Epithelial cell of proximal tubule (primary cell): ENCODE data around the gene LCTL. TPM values are rescaled to one million over a fixed set of nuclear protein-coding genes. Genes with fewer than 3 reads are reported as not detected.
"Not testable (repeated sequence)": the region's sequence is repeated elsewhere in the genome, so short reads cannot be mapped to it uniquely, and the experiment has no call there.

Source experiments
- DNase-seq: peaks from one replicate; pipeline ENCODE4 v3.0.0-alpha.2; 2011; ENCODE audit warnings: low read depth
- H3K4me3 ChIP-seq: 2 replicates; pipeline ENCODE4 v1.5.1; 2011; ENCODE audit warnings: low read depth, mild to moderate bottlenecking, low read length
- total RNA-seq: library from RNA; depleted of rRNA; stranded (reverse); fragments of >200 nt; gene quantifications from 2 replicates; pipeline ENCODE4 v1.2.3, GENCODE V29; 2015
- TF ChIP-seq, protein P1 (sequence below): conservative IDR thresholded peaks from 2 replicates; pipeline ENCODE4 v1.5.1; 2012; ENCODE audit warnings: low read depth, mild to moderate bottlenecking, low read length

The LCTL gene
- total RNA-seq, 1 donor from 2014 or later: 0.23 TPM

DNA sequence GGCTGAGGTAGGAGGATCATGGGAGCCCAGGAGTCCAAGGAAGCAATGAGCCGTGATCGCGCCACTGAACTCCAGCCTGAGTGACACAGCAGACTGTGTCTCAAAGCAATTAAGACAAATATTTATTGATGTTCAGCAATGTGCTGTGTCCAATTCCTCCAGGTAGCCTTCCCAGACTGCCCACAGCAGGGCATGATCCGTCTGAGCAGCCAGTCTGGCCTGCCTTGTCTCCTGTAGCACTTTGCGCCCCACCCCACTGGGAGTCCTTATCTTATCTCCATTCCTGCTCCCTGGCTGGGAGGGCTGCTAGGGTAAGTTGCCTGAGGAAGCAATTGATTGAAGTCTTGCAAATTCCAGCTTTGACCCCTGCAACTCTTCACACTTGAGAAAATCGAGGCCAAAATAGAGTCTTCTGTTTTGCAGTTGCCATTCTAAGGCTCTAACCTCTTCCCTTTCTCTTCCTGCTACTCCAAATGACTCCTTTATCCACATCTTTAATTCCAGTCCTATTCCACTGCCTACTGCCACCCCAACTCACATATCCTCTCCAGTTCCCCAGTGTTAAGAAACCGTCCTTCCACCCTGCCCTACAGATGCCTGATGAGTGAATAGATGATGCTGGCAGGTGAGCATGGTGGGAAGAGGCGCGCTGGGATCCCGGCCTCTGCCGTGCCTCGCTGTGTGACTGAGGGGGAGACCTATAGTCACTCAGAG, 26.9 kb upstream of the LCTL start:
- TF ChIP-seq, protein P1, sequence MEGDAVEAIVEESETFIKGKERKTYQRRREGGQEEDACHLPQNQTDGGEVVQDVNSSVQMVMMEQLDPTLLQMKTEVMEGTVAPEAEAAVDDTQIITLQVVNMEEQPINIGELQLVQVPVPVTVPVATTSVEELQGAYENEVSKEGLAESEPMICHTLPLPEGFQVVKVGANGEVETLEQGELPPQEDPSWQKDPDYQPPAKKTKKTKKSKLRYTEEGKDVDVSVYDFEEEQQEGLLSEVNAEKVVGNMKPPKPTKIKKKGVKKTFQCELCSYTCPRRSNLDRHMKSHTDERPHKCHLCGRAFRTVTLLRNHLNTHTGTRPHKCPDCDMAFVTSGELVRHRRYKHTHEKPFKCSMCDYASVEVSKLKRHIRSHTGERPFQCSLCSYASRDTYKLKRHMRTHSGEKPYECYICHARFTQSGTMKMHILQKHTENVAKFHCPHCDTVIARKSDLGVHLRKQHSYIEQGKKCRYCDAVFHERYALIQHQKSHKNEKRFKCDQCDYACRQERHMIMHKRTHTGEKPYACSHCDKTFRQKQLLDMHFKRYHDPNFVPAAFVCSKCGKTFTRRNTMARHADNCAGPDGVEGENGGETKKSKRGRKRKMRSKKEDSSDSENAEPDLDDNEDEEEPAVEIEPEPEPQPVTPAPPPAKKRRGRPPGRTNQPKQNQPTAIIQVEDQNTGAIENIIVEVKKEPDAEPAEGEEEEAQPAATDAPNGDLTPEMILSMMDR: no peak
- no peak overlapping the region for H3K4me3 ChIP-seq
- no peak for DNase-seq

DNA sequence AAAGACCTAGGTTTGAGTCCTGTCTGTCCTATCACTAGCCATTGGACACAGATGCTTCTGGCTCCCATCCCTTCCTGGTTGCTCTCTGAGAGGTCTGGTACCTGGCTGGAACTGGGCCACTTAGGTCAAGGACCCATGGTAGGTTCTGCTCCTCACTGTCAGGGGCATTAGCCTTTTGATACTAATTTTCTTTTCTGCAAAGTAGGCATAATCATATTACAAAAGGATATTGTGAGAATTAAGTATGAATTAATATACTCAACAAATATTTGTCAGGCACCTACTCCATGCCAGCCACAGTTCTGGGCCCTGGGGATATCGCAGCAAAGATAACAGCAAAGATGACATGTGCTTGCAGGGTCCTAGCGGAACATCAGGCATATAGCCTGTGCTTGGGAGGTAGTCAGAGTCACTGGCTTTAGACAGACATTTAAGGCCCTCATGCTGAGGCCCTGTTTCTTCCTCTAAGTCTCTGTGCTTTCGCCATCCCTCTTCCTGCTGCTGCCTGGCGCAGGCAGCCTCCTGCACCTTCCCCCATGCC, 25.6 kb upstream of the LCTL start:
- no peak overlapping the region for H3K4me3 ChIP-seq
- TF ChIP-seq, protein P1: no peak
- no peak for DNase-seq

GRCh38 chr15:66590435-66590834, 24.6 kb upstream of the LCTL start:
- DNase-seq: no peak
- H3K4me3 ChIP-seq: no peak overlapping the region
- TF ChIP-seq, protein P1: no peak

GRCh38 chr15:66589429-66589828, 23.6 kb upstream of the LCTL start:
- DNase-seq, H3K4me3 ChIP-seq: not testable (repeated sequence)

DNA sequence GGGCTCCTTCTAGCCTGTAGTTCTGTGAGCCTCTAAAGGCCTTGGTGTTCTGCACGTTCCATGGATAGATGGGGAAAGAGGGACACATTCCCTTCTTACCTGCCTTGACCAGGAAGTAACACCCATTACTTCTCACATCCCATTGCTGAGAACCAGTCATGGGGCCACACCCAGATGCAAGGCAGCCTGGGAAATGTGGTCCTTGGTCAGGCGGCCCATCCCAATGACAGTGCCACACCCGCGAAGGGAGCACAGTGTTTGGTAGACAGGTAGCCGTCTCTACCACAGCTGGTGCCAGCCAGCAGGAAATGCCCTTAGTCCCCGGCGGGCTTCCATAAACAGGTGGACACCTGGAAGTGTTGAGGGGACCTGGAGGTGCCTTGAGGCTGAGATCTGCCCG, 23.2 kb upstream of the LCTL start:
- DNase-seq: no peak
- TF ChIP-seq, protein P1: no peak
- H3K4me3 ChIP-seq: no peak overlapping the region

GRCh38 chr15:66588537-66588936, 22.7 kb upstream of the LCTL start:
- TF ChIP-seq, protein P1: no peak
- DNase-seq: no peak
- H3K4me3 ChIP-seq: no peak overlapping the region

DNA sequence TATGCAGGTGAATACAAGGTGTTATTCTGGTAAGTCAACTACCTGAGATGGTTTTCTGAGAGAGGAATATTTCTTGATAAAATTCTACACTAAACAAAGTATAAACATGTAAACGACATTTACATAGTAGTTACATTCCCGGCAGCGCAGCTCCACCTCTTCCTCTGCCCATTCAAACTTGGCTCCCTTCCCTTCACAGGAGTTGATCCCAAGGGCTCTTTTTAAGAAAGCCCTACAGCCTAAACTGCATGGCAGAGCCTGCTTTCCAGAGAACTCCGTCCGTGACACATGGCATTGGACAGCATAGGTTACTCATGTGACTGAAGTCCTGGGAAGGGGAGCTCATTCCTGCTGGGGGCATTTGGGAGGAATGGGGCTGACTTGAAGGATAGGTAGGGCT, 22.0 kb upstream of the LCTL start:
- DNase-seq: no peak
- no peak overlapping the region for H3K4me3 ChIP-seq
- TF ChIP-seq, protein P1: no peak
